Measurements from ENCODE around the gene TMEM259.

TMEM259 gene

DNA sequence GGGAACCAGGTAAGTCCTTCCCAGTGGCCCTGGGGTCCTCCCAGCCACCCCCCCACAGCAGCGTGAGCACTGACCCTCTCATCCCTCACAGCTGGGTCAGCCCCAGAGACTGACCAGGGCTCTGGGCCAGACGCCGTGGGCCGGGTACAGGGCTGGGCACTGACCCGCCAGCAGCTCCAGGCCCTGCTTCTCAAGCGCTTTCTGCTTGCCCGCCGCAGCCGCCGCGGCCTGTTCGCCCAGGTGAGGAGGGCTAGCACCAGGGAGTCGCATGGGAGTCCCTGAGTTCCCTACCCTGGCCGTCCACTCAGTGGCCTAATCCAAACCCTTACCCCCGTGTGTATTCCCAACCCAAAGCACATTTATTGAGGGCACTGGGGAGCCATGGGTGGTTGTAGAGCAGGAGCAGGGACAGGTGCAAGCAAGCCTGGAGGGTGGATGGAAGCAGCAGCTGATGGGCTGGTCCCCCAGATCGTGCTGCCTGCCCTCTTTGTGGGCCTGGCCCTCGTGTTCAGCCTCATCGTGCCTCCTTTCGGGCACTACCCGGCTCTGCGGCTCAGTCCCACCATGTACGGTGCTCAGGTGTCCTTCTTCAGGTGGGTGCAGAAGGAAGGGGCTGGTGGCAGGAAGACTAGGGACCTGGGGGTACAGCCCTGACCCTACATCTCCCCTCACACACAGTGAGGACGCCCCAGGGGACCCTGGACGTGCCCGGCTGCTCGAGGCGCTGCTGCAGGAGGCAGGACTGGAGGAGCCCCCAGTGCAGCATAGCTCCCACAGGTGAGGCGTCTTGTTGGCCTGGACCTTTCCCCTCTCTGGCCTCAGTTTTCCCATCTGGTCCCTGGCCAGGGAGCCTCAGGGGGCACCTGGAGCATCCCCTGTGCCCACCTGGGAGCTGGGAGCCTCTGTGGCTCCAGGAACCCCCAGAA lies 33.4 kb upstream of the TMEM259 start:
- Histone ChIP-seq H3K36me3 (ENCODE audit: control insufficient read depth in 2 of 2, insufficient read depth in 2 of 2, low read length in 2 of 2) (peaks cover 0 to 10% of the 10 kb centered on the region in 2 donors), H3K4me1 (ENCODE audit: control insufficient read depth, insufficient read depth, low read length) (no peaks in the 10 kb centered on the region), H3K9me3 (ENCODE audit: control insufficient read depth in 2 of 2, low read length in 2 of 2) (peaks cover 5 to 36% of the 10 kb centered on the region in 2 donors), H3K27me3 (ENCODE audit: control insufficient read depth in 1 of 2, insufficient read depth in 2 of 2, low read length in 2 of 2) (no peaks in the 10 kb centered on the region), H3K4me3 (ENCODE audit: low read length in 2 of 2) (no peak overlapping the region), H3K27ac (ENCODE audit: low read length) (no peak overlapping the region), H3K9ac (ENCODE audit: low read length in 2 of 2) (no peak overlapping the region)

DNA sequence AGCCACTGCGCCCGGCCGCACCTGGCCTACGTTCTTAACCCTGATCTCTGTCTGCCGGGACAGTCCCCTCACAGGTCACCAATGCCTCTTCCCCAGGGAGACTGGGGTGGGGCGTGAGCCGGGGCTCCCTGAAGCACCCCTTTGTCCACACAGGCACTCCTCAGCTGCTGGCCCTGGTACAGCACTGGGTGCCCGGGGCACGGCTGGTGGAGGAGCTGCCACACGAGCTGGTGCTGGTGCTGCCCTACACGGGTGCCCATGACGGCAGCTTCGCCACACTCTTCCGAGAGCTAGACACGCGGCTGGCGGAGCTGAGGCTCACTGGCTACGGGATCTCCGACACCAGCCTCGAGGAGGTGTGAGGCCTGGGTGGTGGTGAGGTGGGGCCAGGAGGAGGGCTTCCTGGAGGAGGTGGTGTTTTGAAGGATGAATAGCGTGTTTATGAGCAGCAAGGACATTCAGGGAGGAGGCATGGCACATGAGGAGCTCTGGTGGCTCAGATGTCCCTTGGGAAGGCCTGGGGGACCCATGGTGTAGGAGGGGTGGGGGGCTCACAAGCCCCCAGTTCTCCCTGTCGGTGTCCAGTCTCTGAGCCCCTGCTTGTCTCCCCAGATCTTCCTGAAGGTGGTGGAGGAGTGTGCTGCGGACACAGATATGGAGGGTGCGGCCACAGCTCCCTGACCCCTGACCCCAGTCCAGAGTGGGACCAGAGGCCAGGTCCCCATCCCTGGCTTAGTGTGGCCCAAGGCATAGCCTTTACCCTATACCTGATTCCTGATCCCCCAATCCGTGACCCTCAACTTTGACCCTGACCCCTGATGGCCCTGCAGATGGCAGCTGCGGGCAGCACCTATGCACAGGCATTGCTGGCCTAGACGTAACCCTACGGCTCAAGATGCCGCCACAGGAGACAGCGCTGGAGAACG lies 32.5 kb upstream of the TMEM259 start:
- Histone ChIP-seq H3K4me3 (ENCODE audit: low read length in 2 of 2) (no peak overlapping the region), H3K4me1 (ENCODE audit: control insufficient read depth, insufficient read depth, low read length) (no peaks in the 10 kb centered on the region), H3K27me3 (ENCODE audit: control insufficient read depth in 1 of 2, insufficient read depth in 2 of 2, low read length in 2 of 2) (no peaks in the 10 kb centered on the region), H3K36me3 (ENCODE audit: control insufficient read depth in 2 of 2, insufficient read depth in 2 of 2, low read length in 2 of 2) (peaks cover 0 to 10% of the 10 kb centered on the region in 2 donors), H3K9ac (ENCODE audit: low read length in 2 of 2) (no peak overlapping the region), H3K27ac (ENCODE audit: low read length) (no peak overlapping the region), H3K9me3 (ENCODE audit: control insufficient read depth in 2 of 2, low read length in 2 of 2) (peaks cover 5 to 31% of the 10 kb centered on the region in 2 donors)

DNA sequence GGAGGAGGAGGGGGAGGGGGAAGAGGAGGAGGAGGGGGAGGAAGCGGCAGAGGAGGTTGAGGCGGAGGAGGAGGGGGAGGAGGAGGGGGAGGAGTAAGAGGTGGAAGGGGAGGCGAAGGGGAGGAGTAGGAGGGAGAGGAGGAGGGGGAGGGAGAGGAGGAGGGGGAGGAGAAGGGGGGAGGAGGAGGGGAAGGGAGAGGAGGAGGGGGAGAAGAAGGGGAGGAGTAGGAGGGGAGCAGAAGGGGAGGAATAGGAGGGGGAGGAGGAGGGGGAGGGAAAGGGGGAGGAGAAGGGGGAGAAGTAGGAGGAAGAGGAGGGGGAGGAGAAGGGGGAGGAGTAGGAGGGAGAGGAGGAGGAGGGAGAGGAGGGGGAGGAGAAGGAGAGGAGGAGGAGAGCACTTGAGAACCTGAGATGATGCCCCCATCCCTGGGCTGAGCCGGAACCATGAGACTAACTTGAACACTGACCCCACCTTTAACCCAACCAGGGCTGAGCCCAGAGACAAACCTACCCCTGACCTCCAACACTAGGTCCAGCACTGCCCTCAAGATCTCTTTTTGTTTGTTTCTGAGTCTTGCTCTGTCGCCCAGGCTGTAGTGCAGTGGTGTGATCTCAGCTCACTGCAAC lies 31.5 kb upstream of the TMEM259 start:
- Histone ChIP-seq H3K9ac (ENCODE audit: low read length in 2 of 2) (no peak overlapping the region), H3K4me3 (ENCODE audit: low read length in 2 of 2) (no peak overlapping the region), H3K4me1 (ENCODE audit: control insufficient read depth, insufficient read depth, low read length) (no peaks in the 10 kb centered on the region), H3K9me3 (ENCODE audit: control insufficient read depth in 2 of 2, low read length in 2 of 2) (peaks cover 2 to 21% of the 10 kb centered on the region in 2 donors), H3K36me3 (ENCODE audit: control insufficient read depth in 2 of 2, insufficient read depth in 2 of 2, low read length in 2 of 2) (peaks cover 0 to 7% of the 10 kb centered on the region in 2 donors), H3K27me3 (ENCODE audit: control insufficient read depth in 1 of 2, insufficient read depth in 2 of 2, low read length in 2 of 2) (no peaks in the 10 kb centered on the region), H3K27ac (ENCODE audit: low read length) (no peak overlapping the region)

DNA sequence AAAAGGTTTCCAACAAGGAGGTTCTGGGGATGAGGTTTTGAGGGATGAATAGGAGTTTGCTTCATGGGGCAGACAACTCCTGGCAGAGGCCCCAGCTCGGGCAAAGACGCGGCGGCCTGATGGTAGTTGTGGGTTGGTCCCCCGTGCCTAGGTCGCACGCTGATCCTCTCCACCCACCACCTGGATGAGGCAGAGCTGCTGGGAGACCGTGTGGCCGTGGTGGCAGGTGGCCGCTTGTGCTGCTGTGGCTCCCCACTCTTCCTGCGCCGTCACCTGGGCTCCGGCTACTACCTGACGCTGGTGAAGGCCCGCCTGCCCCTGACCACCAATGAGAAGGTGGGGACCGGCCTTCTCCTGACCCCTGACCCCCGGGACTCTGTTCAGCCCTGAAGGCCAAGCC lies 30.9 kb upstream of the TMEM259 start:
- Histone ChIP-seq H3K4me3 (ENCODE audit: low read length in 2 of 2) (no peak overlapping the region), H3K4me1 (ENCODE audit: control insufficient read depth, insufficient read depth, low read length) (no peaks in the 10 kb centered on the region), H3K9ac (ENCODE audit: low read length in 2 of 2) (no peak overlapping the region), H3K9me3 (ENCODE audit: control insufficient read depth in 2 of 2, low read length in 2 of 2) (peaks cover 0 to 15% of the 10 kb centered on the region in 2 donors), H3K27ac (ENCODE audit: low read length) (no peak overlapping the region), H3K27me3 (ENCODE audit: control insufficient read depth in 1 of 2, insufficient read depth in 2 of 2, low read length in 2 of 2) (no peaks in the 10 kb centered on the region), H3K36me3 (ENCODE audit: control insufficient read depth in 2 of 2, insufficient read depth in 2 of 2, low read length in 2 of 2) (peaks cover 0 to 2% of the 10 kb centered on the region in 2 donors)

DNA sequence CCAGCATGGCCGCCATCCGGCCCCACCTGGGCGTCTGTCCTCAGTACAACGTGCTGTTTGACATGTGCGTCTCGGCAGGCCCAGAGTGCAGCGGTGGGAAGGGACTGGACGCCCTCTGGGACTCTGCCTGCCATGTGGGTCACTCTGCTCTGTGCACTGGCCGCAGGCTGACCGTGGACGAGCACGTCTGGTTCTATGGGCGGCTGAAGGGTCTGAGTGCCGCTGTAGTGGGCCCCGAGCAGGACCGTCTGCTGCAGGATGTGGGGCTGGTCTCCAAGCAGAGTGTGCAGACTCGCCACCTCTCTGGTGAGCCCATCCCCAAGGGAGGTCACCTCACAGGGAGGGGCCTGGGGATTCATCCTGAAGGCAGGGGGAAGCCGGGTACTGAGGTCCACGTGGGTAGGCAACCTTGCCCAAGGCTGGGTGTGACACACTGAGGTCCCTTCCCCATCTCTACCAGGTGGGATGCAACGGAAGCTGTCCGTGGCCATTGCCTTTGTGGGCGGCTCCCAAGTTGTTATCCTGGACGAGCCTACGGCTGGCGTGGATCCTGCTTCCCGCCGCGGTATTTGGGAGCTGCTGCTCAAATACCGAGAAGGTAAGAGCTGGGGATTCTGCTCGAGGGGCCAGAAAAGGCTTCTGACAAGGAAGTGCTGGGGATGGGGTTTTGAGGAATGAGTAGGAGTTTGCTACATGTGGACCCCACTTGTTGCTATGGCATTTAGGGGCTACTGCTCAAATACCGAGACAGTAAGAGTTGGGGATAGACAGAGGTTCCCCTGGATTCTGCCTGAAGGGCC lies 30.3 kb upstream of the TMEM259 start:
- no peaks in the 10 kb centered on the region for H3K36me3 ChIP-seq (ENCODE audit: control insufficient read depth in 2 of 2, insufficient read depth in 2 of 2, low read length in 2 of 2)

DNA sequence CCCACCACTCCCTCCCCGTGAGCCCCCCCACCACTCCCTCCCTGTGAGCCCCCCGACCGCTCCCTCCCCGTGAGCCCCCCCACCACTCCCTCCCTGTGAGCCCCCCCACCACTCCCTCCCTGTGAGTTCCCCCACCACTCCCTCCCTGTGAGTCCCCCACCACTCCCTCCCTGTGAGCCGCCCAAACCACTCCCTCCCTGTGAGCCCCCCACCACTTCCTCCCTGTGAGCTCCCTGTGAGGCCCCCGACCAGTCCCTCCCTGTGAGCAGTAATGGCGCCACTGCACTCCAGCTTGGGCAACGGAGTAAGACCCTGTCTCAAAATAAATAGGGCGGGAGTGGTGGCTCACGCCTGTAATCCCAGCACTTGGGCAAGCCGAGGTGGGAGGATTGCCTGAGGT lies 28.9 kb upstream of the TMEM259 start:
- Histone ChIP-seq H3K4me3 (ENCODE audit: low read length in 2 of 2) (no peak overlapping the region), H3K9me3 (ENCODE audit: control insufficient read depth in 2 of 2, low read length in 2 of 2) (peaks cover 0 to 3% of the 10 kb centered on the region in 2 donors), H3K4me1 (ENCODE audit: control insufficient read depth, insufficient read depth, low read length) (no peaks in the 10 kb centered on the region), H3K27ac (ENCODE audit: low read length) (no peak overlapping the region), H3K36me3 (ENCODE audit: control insufficient read depth in 2 of 2, insufficient read depth in 2 of 2, low read length in 2 of 2) (no peaks in the 10 kb centered on the region), H3K9ac (ENCODE audit: low read length in 2 of 2) (no peak overlapping the region), H3K27me3 (ENCODE audit: control insufficient read depth in 1 of 2, insufficient read depth in 2 of 2, low read length in 2 of 2) (no peaks in the 10 kb centered on the region)

More for the DNA sequence above, 30.3 kb upstream of the TMEM259 start:
- Histone ChIP-seq H3K9me3 (ENCODE audit: control insufficient read depth in 2 of 2, low read length in 2 of 2) (peaks cover 0 to 9% of the 10 kb centered on the region in 2 donors), H3K9ac (ENCODE audit: low read length in 2 of 2) (no peak overlapping the region), H3K27ac (ENCODE audit: low read length) (no peak overlapping the region), H3K4me1 (ENCODE audit: control insufficient read depth, insufficient read depth, low read length) (no peaks in the 10 kb centered on the region), H3K27me3 (ENCODE audit: control insufficient read depth in 1 of 2, insufficient read depth in 2 of 2, low read length in 2 of 2) (no peaks in the 10 kb centered on the region), H3K4me3 (ENCODE audit: low read length in 2 of 2) (no peak overlapping the region)

DNA sequence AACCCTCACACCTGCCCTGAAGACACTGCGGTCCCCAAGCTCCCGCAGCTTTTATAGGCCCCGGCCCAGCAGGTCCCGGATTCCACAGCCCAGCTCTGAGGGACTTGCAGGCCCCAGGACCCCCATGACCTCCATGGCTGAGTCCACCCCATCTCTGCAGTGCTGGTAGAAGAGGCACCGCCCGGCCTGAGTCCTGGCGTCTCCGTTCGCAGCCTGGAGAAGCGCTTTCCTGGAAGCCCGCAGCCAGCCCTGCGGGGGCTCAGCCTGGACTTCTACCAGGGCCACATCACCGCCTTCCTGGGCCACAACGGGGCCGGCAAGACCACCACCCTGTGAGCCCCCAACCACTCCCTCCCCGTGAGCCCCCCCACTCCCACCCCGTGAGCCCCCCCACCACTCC lies 28.2 kb upstream of the TMEM259 start:
- H3K4me3 ChIP-seq (ENCODE audit: low read length in 2 of 2), result no peak overlapping the region
- H3K36me3 ChIP-seq (ENCODE audit: control insufficient read depth in 2 of 2, insufficient read depth in 2 of 2, low read length in 2 of 2), result no peaks in the 10 kb centered on the region
- H3K27ac ChIP-seq (ENCODE audit: low read length), result no peak overlapping the region
- H3K9me3 ChIP-seq (ENCODE audit: control insufficient read depth in 2 of 2, low read length in 2 of 2), result no peaks in the 10 kb centered on the region
- no peak overlapping the region for H3K9ac ChIP-seq (ENCODE audit: low read length in 2 of 2)
- H3K4me1 ChIP-seq (ENCODE audit: control insufficient read depth, insufficient read depth, low read length), result no peaks in the 10 kb centered on the region
- no peaks in the 10 kb centered on the region for H3K27me3 ChIP-seq (ENCODE audit: control insufficient read depth in 1 of 2, insufficient read depth in 2 of 2, low read length in 2 of 2)

DNA sequence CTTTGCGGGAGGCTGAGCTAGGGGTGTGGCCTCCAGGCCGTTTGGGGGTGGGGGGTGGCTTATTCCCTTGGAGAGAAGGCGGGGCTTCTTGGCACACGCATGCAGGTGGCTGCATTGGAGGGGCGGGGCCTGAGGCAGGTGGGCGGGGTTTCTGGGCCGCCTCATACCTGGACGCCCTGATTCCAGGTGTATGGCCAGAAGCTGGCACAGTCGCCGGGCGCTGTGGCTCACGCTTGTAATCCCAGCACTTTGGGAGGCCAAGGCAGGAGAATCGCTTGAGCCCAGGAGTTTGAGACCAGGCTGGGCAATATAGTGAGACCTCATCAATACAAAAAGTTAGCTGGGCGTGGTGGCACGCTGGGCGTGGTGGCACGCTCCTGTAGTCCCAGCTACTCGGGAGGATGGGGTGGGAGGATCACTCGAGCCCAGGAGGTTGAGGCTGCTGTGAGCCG lies 26.8 kb upstream of the TMEM259 start:
- H3K9ac ChIP-seq (ENCODE audit: low read length in 2 of 2), result no peak overlapping the region
- no peaks in the 10 kb centered on the region for H3K27me3 ChIP-seq (ENCODE audit: control insufficient read depth in 1 of 2, insufficient read depth in 2 of 2, low read length in 2 of 2)
- peaks cover 1% of the 10 kb centered on the region for H3K4me1 ChIP-seq (ENCODE audit: control insufficient read depth, insufficient read depth, low read length)
- no peaks in the 10 kb centered on the region for H3K36me3 ChIP-seq (ENCODE audit: control insufficient read depth in 2 of 2, insufficient read depth in 2 of 2, low read length in 2 of 2)
- no peak overlapping the region for H3K27ac ChIP-seq (ENCODE audit: low read length)
- no peaks in the 10 kb centered on the region for H3K9me3 ChIP-seq (ENCODE audit: control insufficient read depth in 2 of 2, low read length in 2 of 2)
- no peak overlapping the region for H3K4me3 ChIP-seq (ENCODE audit: low read length in 2 of 2)

DNA sequence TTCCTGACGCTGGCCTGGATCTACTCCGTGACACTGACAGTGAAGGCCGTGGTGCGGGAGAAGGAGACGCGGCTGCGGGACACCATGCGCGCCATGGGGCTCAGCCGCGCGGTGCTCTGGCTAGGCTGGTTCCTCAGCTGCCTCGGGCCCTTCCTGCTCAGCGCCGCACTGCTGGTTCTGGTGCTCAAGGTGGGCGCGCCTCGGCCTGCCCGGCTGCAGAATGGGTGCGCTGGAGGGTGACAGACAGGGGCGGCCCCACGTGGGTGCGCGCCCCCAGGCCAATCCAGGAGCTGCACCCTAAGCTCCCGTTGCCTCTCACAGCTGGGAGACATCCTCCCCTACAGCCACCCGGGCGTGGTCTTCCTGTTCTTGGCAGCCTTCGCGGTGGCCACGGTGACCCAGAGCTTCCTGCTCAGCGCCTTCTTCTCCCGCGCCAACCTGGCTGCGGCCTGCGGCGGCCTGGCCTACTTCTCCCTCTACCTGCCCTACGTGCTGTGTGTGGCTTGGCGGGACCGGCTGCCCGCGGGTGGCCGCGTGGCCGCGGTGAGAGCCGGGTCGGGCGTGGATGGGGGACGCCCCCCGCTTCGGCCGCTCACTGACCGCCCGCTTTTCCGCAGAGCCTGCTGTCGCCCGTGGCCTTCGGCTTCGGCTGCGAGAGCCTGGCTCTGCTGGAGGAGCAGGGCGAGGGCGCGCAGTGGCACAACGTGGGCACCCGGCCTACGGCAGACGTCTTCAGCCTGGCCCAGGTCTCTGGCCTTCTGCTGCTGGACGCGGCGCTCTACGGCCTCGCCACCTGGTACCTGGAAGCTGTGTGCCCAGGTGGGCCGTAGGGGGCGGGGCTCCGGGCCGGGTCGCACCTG lies 26.1 kb upstream of the TMEM259 start:
- Histone ChIP-seq H3K9me3 (ENCODE audit: control insufficient read depth in 2 of 2, low read length in 2 of 2) (no peaks in the 10 kb centered on the region), H3K36me3 (ENCODE audit: control insufficient read depth in 2 of 2, insufficient read depth in 2 of 2, low read length in 2 of 2) (no peaks in the 10 kb centered on the region), H3K27ac (ENCODE audit: low read length) (no peak overlapping the region), H3K9ac (ENCODE audit: low read length in 2 of 2) (no peak overlapping the region), H3K27me3 (ENCODE audit: control insufficient read depth in 1 of 2, insufficient read depth in 2 of 2, low read length in 2 of 2) (peaks cover 0 to 3% of the 10 kb centered on the region in 2 donors), H3K4me1 (ENCODE audit: control insufficient read depth, insufficient read depth, low read length) (peaks cover 3% of the 10 kb centered on the region), H3K4me3 (ENCODE audit: low read length in 2 of 2) (no peak overlapping the region)
